Measurements from ENCODE around the gene CAMTA1. TPM values are rescaled to one million over a fixed set of nuclear protein-coding genes. Genes with fewer than 3 reads are reported as not detected.

The CAMTA1 gene
- polyA plus RNA-seq, 1 of the 3 experiments (the other 2 are of a cell fraction): 63.1 TPM

GRCh38 chr1:7011826-7012225 lies 226.6 kb downstream of the CAMTA1 start:
- H3K4me3 ChIP-seq (ENCODE audit: low read depth in 2 of 2, low read length in 1 of 2): no peak overlapping the region
- H3K79me2 ChIP-seq (ENCODE audit: insufficient read depth): no peaks in the 10 kb centered on the region
- TF ChIP-seq EZH2phosphoT487 (IDR thresholded peaks at IDR 0.05; ENCODE audit: borderline replicate concordance, low read depth) (no peak), TEAD4 (IDR thresholded peaks at IDR 0.05; ENCODE audit: borderline replicate concordance, insufficient read depth) (no peak), GABPA (IDR thresholded peaks at IDR 0.05; ENCODE audit: low read depth) (no peak), RXRA (IDR thresholded peaks at IDR 0.05; ENCODE audit: borderline replicate concordance, low read depth) (no peak), NFIC (IDR thresholded peaks at IDR 0.05; ENCODE audit: borderline replicate concordance) (no peak), NRF1 (IDR thresholded peaks at IDR 0.05; ENCODE audit: low read depth, low read length) (no peak), MAX (IDR thresholded peaks at IDR 0.05; ENCODE audit: low read depth) (no peak), EP300 (IDR thresholded peaks at IDR 0.05; ENCODE audit: borderline replicate concordance in 1 of 2, low read depth in 1 of 2, low read length in 1 of 2) (no peak), MEF2A (IDR thresholded peaks at IDR 0.05; ENCODE audit: borderline replicate concordance, low read depth) (no peak), YY1 (IDR thresholded peaks at IDR 0.05; ENCODE audit: low read depth) (no peak)
- no peaks in the 10 kb centered on the region for H3K36me3 ChIP-seq (replicated peaks in 1 of 2; ENCODE audit: control insufficient read depth in 1 of 2, insufficient read depth in 2 of 2, low read length in 1 of 2)
- ChIA-PET CTCF (interaction anchor here (0.6 to 1.1 kb wide), 2 partner anchors 30 to 627 kb away, joined by 3 to 4 read pairs; no protein-coding TSS in a partner anchor), POLR2A (no interaction called here)
- no peak overlapping the region for H3K4me2 ChIP-seq
- no peaks in the 10 kb centered on the region for H4K20me1 ChIP-seq (ENCODE audit: insufficient read depth)
- no peak overlapping the region for H3K27ac ChIP-seq (ENCODE audit: low read depth in 2 of 2, low read length in 1 of 2)
- H3K4me1 ChIP-seq (ENCODE audit: control insufficient read depth in 1 of 2, insufficient read depth in 2 of 2, low read depth in 1 of 2, low read length in 1 of 2): no peaks in the 10 kb centered on the region
- 62% methylated on average over 8 of the region's 9 CpGs for WGBS (ENCODE audit: low lambda C conversion rate)
- H3K9ac ChIP-seq: no peak overlapping the region
- no peak overlapping the region for H2AFZ ChIP-seq (ENCODE audit: low read depth)
- no peak for DNase-seq
- H3F3A ChIP-seq (replicated peaks; ENCODE audit: insufficient read depth): no peaks in the 10 kb centered on the region
- H3K9me2 ChIP-seq: no peaks in the 10 kb centered on the region
- no peaks in the 10 kb centered on the region for H3K27me3 ChIP-seq (ENCODE audit: insufficient read depth)
- H3K9me3 ChIP-seq: no peaks in the 10 kb centered on the region

GRCh38 chr1:7012461-7012924 lies 227.2 kb downstream of the CAMTA1 start:
- Histone ChIP-seq H3K4me1 (ENCODE audit: control insufficient read depth in 1 of 2, insufficient read depth in 2 of 2, low read depth in 1 of 2, low read length in 1 of 2) (no peaks in the 10 kb centered on the region), H4K20me1 (ENCODE audit: insufficient read depth) (no peaks in the 10 kb centered on the region), H2AFZ (ENCODE audit: low read depth) (no peak overlapping the region), H3K4me2 (no peak overlapping the region), H3K79me2 (ENCODE audit: insufficient read depth) (no peaks in the 10 kb centered on the region), H3K36me3 (replicated peaks in 1 of 2; ENCODE audit: control insufficient read depth in 1 of 2, insufficient read depth in 2 of 2, low read length in 1 of 2) (no peaks in the 10 kb centered on the region), H3K4me3 (ENCODE audit: low read depth in 2 of 2, low read length in 1 of 2) (no peak overlapping the region), H3K9ac (no peak overlapping the region), H3K9me2 (no peaks in the 10 kb centered on the region), H3K27me3 (ENCODE audit: insufficient read depth) (no peaks in the 10 kb centered on the region), H3F3A (replicated peaks; ENCODE audit: insufficient read depth) (no peaks in the 10 kb centered on the region), H3K27ac (ENCODE audit: low read depth in 2 of 2, low read length in 1 of 2) (no peak overlapping the region), H3K9me3 (no peaks in the 10 kb centered on the region)
- ChIA-PET POLR2A (interaction anchor here (0.6 kb wide), 1 partner anchor 197 kb away, joined by 3 read pairs; no protein-coding TSS in a partner anchor), CTCF (interaction anchor here (1.1 kb wide), 1 partner anchor 30 kb away, joined by 4 read pairs; no protein-coding TSS in a partner anchor)
- TF ChIP-seq TAF1 (IDR thresholded peaks at IDR 0.05; ENCODE audit: borderline replicate concordance, low read depth, low read length) (no peak), TCF12 (IDR thresholded peaks at IDR 0.05) (no peak), FOXM1 (IDR thresholded peaks at IDR 0.05; ENCODE audit: low read depth) (no peak), JUND (IDR thresholded peaks at IDR 0.05) (no peak), EP300 (IDR thresholded peaks at IDR 0.05; ENCODE audit: borderline replicate concordance in 1 of 2, low read depth in 1 of 2, low read length in 1 of 2) (no peak), GABPA (IDR thresholded peaks at IDR 0.05; ENCODE audit: low read depth) (no peak), ZBTB33 (IDR thresholded peaks at IDR 0.05; ENCODE audit: borderline replicate concordance, low read depth) (no peak), POLR2AphosphoS5 (IDR thresholded peaks at IDR 0.05; ENCODE audit: low read depth, low read length) (no peak)
- WGBS (ENCODE audit: low lambda C conversion rate): 65% methylated on average over 14 of the region's 14 CpGs
- no peak for DNase-seq
